IPS-18a (cell line): ENCODE data around the gene EVI5L.

ENCODE experiments used
- H3K27ac ChIP-seq: one replicate; pipeline ENCODE4 v1.5.1; 2013; ENCODE audit warnings: low read length
- H3K27me3 ChIP-seq: one replicate; pipeline ENCODE4 v1.6.1; 2013; ENCODE audit warnings: mild to moderate bottlenecking, low read length; ENCODE audit not compliant: control insufficient read depth, insufficient read depth
- H3K36me3 ChIP-seq: one replicate; pipeline ENCODE4 v1.6.1; 2013; ENCODE audit warnings: low read depth, low read length; ENCODE audit not compliant: control insufficient read depth
- H3K4me1 ChIP-seq: one replicate; pipeline ENCODE4 v1.6.1; 2013; ENCODE audit warnings: low read depth, low read length; ENCODE audit not compliant: control insufficient read depth
- H3K4me3 ChIP-seq: one replicate; pipeline ENCODE4 v1.5.1; 2013; ENCODE audit warnings: low read length
- H3K9ac ChIP-seq: one replicate; pipeline ENCODE4 v1.6.1; 2013; ENCODE audit warnings: mild to moderate bottlenecking, low read length, moderate library complexity
- H3K9me3 ChIP-seq: one replicate; pipeline ENCODE4 v1.6.1; 2013; ENCODE audit warnings: low read depth, low read length; ENCODE audit not compliant: control insufficient read depth

Gene EVI5L

GRCh38 chr19:7908078-7908699 is 78.2 kb downstream of the EVI5L start:
- Histone ChIP-seq H3K27me3 (no peaks in the 10 kb centered on the region), H3K4me1 (peaks cover 5% of the 10 kb centered on the region), H3K36me3 (peaks cover 16% of the 10 kb centered on the region), H3K9me3 (no peaks in the 10 kb centered on the region), H3K27ac (no peak overlapping the region), H3K9ac (no peak overlapping the region), H3K4me3 (no peak overlapping the region)

DNA sequence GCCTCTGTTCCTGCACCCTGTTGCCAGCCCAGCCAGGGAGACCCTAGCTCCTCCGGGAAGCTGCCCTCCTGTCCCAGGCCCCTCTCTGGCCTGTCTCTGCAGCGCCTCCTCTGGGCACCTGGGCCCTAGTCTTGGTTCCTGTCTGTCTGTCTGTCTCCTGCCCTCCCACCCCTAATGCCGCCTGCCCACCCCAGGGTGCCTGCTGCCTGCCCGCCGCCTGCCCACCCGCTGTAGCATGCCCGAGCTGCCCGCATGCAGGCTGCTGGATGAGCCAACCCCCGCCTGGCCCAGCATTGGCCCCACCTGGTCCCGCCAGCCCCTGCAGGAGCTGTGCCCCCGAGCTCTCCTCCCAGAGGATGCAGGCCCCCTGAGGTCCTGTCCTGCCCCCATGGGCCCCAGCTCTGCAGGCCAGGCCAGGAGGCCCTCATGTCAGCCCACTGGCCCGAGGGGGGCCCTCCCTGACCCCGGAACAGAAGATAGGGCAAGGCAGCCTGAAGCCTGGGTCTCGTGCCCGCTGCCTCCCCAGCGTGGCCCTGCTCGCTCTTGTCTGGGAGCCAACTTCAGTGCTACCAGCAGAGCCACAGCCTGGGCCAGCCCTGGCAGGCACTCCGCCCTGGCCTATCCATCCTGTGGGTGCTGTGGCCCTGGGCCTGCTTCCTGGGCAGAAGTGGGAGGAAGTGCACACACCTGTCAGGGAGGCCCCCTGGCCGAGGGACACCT is 78.9 kb downstream of the EVI5L start:
- Histone ChIP-seq H3K27ac (no peak overlapping the region), H3K4me1 (peaks cover 5% of the 10 kb centered on the region), H3K9ac (no peak overlapping the region), H3K36me3 (peaks cover 16% of the 10 kb centered on the region), H3K9me3 (no peaks in the 10 kb centered on the region), H3K4me3 (no peak overlapping the region), H3K27me3 (peaks cover 2% of the 10 kb centered on the region)

- H3K4me1 ChIP-seq, result peaks cover 4% of the 10 kb centered on the region
- H3K27ac ChIP-seq, result no peak overlapping the region
- peaks cover 16% of the 10 kb centered on the region for H3K36me3 ChIP-seq
- H3K4me3 ChIP-seq, result no peak overlapping the region
- H3K9me3 ChIP-seq, result no peaks in the 10 kb centered on the region
- H3K27me3 ChIP-seq, result peaks cover 9% of the 10 kb centered on the region
- H3K9ac ChIP-seq, result no peak overlapping the region
These were observed 79.6 kb downstream of the EVI5L start for GRCh38 chr19:7909471-7910067.

GRCh38 chr19:7910321-7911161 is 80.5 kb downstream of the EVI5L start:
- Histone ChIP-seq H3K9ac (no peak overlapping the region), H3K27me3 (peaks cover 19% of the 10 kb centered on the region), H3K27ac (no peak overlapping the region), H3K4me1 (no peaks in the 10 kb centered on the region), H3K9me3 (no peaks in the 10 kb centered on the region), H3K36me3 (peaks cover 16% of the 10 kb centered on the region), H3K4me3 (no peak overlapping the region)

DNA sequence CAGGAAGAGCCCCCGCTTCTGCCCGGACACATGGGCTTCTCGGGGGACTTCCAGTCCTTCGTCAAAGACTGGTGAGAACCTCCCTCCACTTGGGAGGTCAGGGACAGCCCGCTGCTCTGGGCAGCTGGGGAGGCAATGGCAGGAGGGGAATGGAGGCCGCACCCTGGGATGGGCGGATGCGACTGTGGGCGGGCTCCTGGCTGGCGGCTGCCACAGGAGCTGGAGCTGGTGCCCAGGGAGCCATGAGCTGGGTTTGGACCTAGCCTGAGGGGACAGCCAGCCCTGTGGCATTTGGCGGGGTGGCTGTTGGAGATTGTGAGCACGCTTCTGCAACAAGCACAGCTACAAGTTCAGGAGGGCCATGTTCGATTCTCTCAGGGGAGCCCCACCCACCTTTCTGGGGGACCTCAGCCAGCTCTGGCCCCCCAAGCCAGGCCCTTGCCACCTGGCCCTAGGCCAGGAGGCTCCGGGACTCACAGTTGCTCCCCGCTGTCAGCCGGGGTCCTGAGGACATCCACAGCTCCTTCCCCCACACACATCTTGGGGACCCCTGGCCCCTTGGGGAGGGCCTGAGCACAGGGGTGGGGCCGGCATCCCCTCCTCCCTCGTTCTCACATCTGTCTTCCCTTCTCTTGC is 81.6 kb downstream of the EVI5L start:
- H3K9me3 ChIP-seq, result no peaks in the 10 kb centered on the region
- peaks cover 30% of the 10 kb centered on the region for H3K27me3 ChIP-seq
- H3K27ac ChIP-seq, result no peak overlapping the region
- H3K4me1 ChIP-seq, result no peaks in the 10 kb centered on the region
- H3K36me3 ChIP-seq, result peaks cover 16% of the 10 kb centered on the region
- H3K4me3 ChIP-seq, result no peak overlapping the region
- H3K9ac ChIP-seq, result no peak overlapping the region

DNA sequence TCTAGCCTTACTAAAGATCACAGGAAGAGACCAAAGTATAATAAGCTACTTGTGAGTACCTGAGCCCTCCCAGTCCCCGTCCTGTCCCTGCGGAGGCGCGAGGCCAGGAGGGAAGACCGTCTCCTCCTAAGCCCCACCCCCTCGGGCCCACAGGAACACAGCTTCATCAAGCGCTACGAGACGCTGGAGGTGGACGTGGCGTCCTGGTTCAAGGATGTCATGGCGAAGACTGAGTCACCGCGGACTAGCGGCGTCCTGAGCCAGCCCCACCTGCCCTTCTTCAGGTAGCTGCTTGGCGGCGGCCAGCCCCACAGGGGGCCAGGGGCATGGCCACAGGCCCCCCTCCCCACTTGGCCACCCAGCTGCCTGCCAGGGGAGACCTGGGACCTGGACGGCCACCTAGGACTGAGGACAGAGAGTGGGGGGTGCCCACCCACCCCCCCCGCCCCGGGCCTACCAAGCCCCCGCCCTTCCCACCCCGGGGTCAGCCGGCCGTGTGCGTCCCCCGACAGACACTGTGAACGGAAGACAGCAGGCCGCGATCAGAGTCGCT is 82.2 kb downstream of the EVI5L start:
- H3K4me3 ChIP-seq, result no peak overlapping the region
- H3K27ac ChIP-seq, result no peak overlapping the region
- H3K9me3 ChIP-seq, result no peaks in the 10 kb centered on the region
- H3K9ac ChIP-seq, result no peak overlapping the region
- peaks cover 36% of the 10 kb centered on the region for H3K27me3 ChIP-seq
- H3K36me3 ChIP-seq, result peaks cover 16% of the 10 kb centered on the region
- no peaks in the 10 kb centered on the region for H3K4me1 ChIP-seq

- Histone ChIP-seq H3K27me3 (peaks cover 43% of the 10 kb centered on the region), H3K27ac (no peak overlapping the region), H3K4me3 (no peak overlapping the region), H3K9ac (no peak overlapping the region), H3K9me3 (no peaks in the 10 kb centered on the region), H3K4me1 (no peaks in the 10 kb centered on the region), H3K36me3 (peaks cover 16% of the 10 kb centered on the region)
These were observed 82.9 kb downstream of the EVI5L start for GRCh38 chr19:7912697-7913564.

GRCh38 chr19:7913652-7914051 is 83.6 kb downstream of the EVI5L start:
- H3K4me3 ChIP-seq, result no peak overlapping the region
- H3K9me3 ChIP-seq, result no peaks in the 10 kb centered on the region
- H3K4me1 ChIP-seq, result no peaks in the 10 kb centered on the region
- peaks cover 16% of the 10 kb centered on the region for H3K36me3 ChIP-seq
- no peak overlapping the region for H3K27ac ChIP-seq
- H3K9ac ChIP-seq, result no peak overlapping the region
- H3K27me3 ChIP-seq, result peaks cover 50% of the 10 kb centered on the region

- H3K4me1 ChIP-seq, result no peaks in the 10 kb centered on the region
These were observed 84.1 kb downstream of the EVI5L start for GRCh38 chr19:7914099-7914498.

More at GRCh38 chr19:7914099-7914498, 84.1 kb downstream of the EVI5L start:
- H3K36me3 ChIP-seq, result peaks cover 16% of the 10 kb centered on the region
- H3K27me3 ChIP-seq, result peaks cover 54% of the 10 kb centered on the region
- no peak overlapping the region for H3K4me3 ChIP-seq
- no peak overlapping the region for H3K27ac ChIP-seq
- no peaks in the 10 kb centered on the region for H3K9me3 ChIP-seq
- H3K9ac ChIP-seq, result no peak overlapping the region
